Peyer's patch (tissue), 4 donors: ENCODE data around the gene GP1BB.

Experiments
- CTCF ChIP-seq, 6 experiments: fragments of 450-650 bp in 4 of 6; fragments of 200-600 bp in 2 of 6; sonication (generic) in 1 of 6; IDR thresholded peaks; one replicate each; pipeline ENCODE4 v1.5.1; 2017 to 2019; ENCODE audit warnings: antibody characterized with exemption in 6 of 6, mild to moderate bottlenecking in 3 of 6, moderate library complexity in 1 of 6
- POLR2A ChIP-seq, 2 donors: fragments of 450-650 bp; IDR thresholded peaks; one replicate each; pipeline ENCODE4 v1.5.1; 2017; ENCODE audit warnings: antibody characterized with exemption in 2 of 2, mild to moderate bottlenecking in 2 of 2, moderate library complexity in 2 of 2

- TF ChIP-seq CTCF (IDR thresholded peaks at IDR 0.05) (no peak), POLR2A (IDR thresholded peaks at IDR 0.05) (no peak)
Observed at GRCh38 chr22:19680911-19681862, 42.2 kb upstream of the GP1BB start.
